ENCODE measurements around the gene GNPTG.

GRCh38 chr16:1366712-1367299 lies 15.1 kb downstream of the GNPTG start:
- TF ChIP-seq EP300 (IDR thresholded peaks at IDR 0.05; ENCODE audit: low read depth in 2 of 2, low read length in 2 of 2) (no peak), EP300 (CRISPR knock-in tag; IDR thresholded peaks at IDR 0.05; ENCODE audit: borderline replicate concordance) (no peak), GABPA (IDR thresholded peaks at IDR 0.05; ENCODE audit: low read depth, low read length) (no peak), GABPA (CRISPR knock-in tag; IDR thresholded peaks at IDR 0.05; ENCODE audit: low read depth) (no peak), CTCF (CRISPR knock-in tag; IDR thresholded peaks at IDR 0.05) (no peak), POLR2A (IDR thresholded peaks at IDR 0.05; ENCODE audit: insufficient read depth in 1 of 2, low read depth in 2 of 2, low read length in 2 of 2) (no peak), MYC (CRISPR knock-in tag; IDR thresholded peaks at IDR 0.05; ENCODE audit: borderline replicate concordance) (no peak), ASH2L (IDR thresholded peaks at IDR 0.05; ENCODE audit: insufficient read length, low read depth, low read length) (no peak), TAF1 (CRISPR knock-in tag; IDR thresholded peaks at IDR 0.05) (no peak), ZNF616 (CRISPR knock-in tag; IDR thresholded peaks at IDR 0.05; ENCODE audit: low read depth) (no peak), ZNF670 (CRISPR knock-in tag; IDR thresholded peaks at IDR 0.05; ENCODE audit: borderline replicate concordance) (no peak), POLR2AphosphoS5 (IDR thresholded peaks at IDR 0.05; ENCODE audit: low read depth, low read length) (no peak), ATF4 (CRISPR knock-in tag; IDR thresholded peaks at IDR 0.05) (no peak), KMT2B (CRISPR knock-in tag; IDR thresholded peaks at IDR 0.05) (no peak), YY1 (IDR thresholded peaks at IDR 0.05; ENCODE audit: insufficient read depth, insufficient replicate concordance, low read depth, low read length) (no peak), TOE1 (CRISPR knock-in tag; IDR thresholded peaks at IDR 0.05) (no peak)
